HG02870 (cell line): ENCODE measurements around the gene ITPKC.
"Not testable (repeated sequence)": the region's sequence is repeated elsewhere in the genome, so short reads cannot be mapped to it uniquely, and the experiment has no call there.

Experiments used
- ATAC-seq: cut with Tn5 transposase; IDR thresholded peaks from one replicate; pipeline ENCODE4 v1.9.1; 2021; ENCODE audit warnings: mild to moderate bottlenecking, moderate library complexity; ENCODE audit not compliant: unreplicated experiment

Gene ITPKC

GRCh38 chr19:40759352-40759751, 42.4 kb downstream of the ITPKC start:
- no peak for ATAC-seq

- ATAC-seq: no peak
These were observed 46.0 kb downstream of the ITPKC start for GRCh38 chr19:40762754-40763470.

- ATAC-seq: no peak
These were observed 46.6 kb downstream of the ITPKC start for GRCh38 chr19:40763526-40763925.

- no peak for ATAC-seq
These were observed 47.1 kb downstream of the ITPKC start for GRCh38 chr19:40763963-40764362.

GRCh38 chr19:40766385-40766784, 49.5 kb downstream of the ITPKC start:
- not testable (repeated sequence) for ATAC-seq

- no peak for ATAC-seq
These were observed 52.0 kb downstream of the ITPKC start for GRCh38 chr19:40768869-40769268.

- ATAC-seq: not testable (repeated sequence)
These were observed 54.4 kb downstream of the ITPKC start for GRCh38 chr19:40771101-40771862.

GRCh38 chr19:40774916-40775631, 58.2 kb downstream of the ITPKC start, which contains the start of gene MIA:
Gene MIA, plus strand, starts transcription at chr19:40775521. Its CDS starts 22 bp downstream, at chr19:40775543.
- no peak for ATAC-seq

GRCh38 chr19:40775632-40776022, 58.7 kb downstream of the ITPKC start:
- ATAC-seq: no peak

- ATAC-seq: no peak
These were observed 59.5 kb downstream of the ITPKC start for GRCh38 chr19:40776364-40776763.

- ATAC-seq: peak; percentile 62
These were observed 60.2 kb downstream of the ITPKC start for GRCh38 chr19:40776932-40777644.

GRCh38 chr19:40777645-40777936, 60.7 kb downstream of the ITPKC start:
- ATAC-seq: no peak

- ATAC-seq: peak; percentile 51
These were observed 61.2 kb downstream of the ITPKC start, which contains the start of gene RAB4B for GRCh38 chr19:40777937-40778705. Gene RAB4B, plus strand, starts transcription at chr19:40778247. Its CDS starts 129 bp downstream, at chr19:40778376.

- no peak for ATAC-seq
These were observed 61.9 kb downstream of the ITPKC start for GRCh38 chr19:40778706-40779284.

GRCh38 chr19:40780582-40780981, 63.7 kb downstream of the ITPKC start:
- ATAC-seq: no peak

- ATAC-seq: no peak
These were observed 64.2 kb downstream of the ITPKC start for GRCh38 chr19:40781140-40781539.

GRCh38 chr19:40783711-40784110, 66.8 kb downstream of the ITPKC start:
- ATAC-seq: no peak

- not testable (repeated sequence) for ATAC-seq
These were observed 67.2 kb downstream of the ITPKC start for GRCh38 chr19:40784146-40784545.

- no peak for ATAC-seq
These were observed 68.6 kb downstream of the ITPKC start for GRCh38 chr19:40785526-40785925.
